Kidney tubule cell (primary cell): ENCODE measurements around the gene PANK4.

Experiments used
- DNase-seq: peaks from one replicate; pipeline ENCODE4 v3.0.0-alpha.2; 2018; ENCODE audit warnings: low spot score

The PANK4 gene

GRCh38 chr1:2497891-2498290 is 28.5 kb downstream of the PANK4 start:
- no peak for DNase-seq

DNA sequence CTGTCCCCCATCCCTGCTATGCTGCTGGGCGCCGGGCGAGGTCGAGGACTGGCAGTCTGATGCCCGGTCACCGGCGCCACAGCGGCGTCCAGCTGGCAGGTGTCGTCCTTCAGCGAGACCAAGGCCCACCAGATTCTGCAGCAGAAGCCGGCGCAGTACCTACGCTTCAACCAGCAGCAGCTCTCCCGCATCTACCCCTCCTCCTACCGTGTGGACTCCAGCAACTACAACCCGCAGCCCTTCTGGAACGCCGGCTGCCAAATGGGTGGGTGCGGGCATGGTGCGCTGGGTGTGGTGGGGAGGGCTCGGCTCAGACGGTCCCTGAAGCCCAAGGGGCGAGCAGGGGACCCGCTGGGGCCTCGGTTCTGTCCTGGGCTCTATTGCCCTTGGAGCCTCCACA is 29.6 kb downstream of the PANK4 start:
- no peak for DNase-seq

DNA sequence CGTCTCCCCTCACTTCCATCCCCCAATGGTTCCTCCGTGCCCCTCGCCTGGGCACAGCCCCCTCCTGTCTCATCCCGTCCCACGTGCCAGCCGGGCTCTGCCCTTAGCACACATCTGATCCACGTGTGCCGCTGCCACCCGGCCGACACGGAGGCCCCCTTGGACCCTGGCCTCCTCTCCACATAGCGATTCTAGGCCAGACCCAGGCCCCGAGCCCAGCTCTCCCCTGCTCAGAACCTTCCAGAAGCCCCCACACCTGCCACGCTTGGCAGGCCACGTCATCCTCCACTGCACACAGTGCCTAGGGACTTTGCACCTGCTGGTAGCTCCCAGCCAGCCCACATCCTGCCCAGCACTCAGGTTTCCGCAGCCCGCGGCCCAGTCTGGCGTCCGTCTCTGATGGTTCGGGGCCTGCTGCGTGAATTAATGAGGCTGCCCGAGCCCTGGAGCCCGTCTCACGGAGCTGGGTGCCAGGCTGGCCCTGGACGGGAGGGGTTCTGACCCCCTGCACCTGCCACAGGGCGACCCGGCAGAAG is 30.2 kb downstream of the PANK4 start:
- DNase-seq = peak; percentile 28

DNA sequence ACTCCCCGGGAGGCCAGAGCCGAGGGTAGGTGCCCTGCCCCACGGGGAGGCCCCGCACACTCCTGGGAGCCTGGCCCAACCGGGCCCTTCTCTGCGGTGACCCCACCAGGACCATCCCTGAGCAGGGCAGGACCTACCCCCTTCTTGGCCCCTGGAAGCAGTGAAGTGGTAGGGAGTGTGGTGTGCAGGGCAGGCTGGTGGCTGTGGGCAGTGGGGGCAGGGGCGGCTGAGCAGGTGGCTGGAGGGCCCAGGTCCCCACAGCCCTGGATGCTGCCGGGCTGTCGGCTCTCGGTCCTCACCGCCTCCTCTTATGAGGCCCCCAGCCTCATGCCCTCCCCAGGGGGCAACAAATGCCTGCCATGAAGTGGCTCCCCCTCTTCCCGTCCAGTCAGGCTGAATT is 30.9 kb downstream of the PANK4 start:
- no peak for DNase-seq

GRCh38 chr1:2495026-2495425 is 31.4 kb downstream of the PANK4 start:
- DNase-seq = no peak

DNA sequence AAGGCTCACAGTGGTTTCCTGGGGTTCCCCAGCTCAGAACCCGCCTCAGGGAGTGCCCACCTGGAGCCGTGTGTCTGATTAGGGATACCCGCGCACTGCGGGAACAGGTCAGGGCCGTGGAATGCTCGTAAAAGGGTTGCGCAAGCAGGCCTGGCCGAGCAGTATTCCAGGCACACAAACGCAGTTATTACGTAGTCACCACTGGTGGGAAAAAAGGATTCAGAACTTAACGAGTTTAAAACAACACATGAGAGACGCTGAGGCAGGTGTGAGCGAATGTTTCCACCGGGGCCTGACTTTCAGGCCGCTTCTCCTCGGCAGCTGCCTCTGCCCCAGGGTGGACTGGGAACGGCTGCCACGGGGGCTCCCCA is 32.1 kb downstream of the PANK4 start:
- DNase-seq = no peak

DNA sequence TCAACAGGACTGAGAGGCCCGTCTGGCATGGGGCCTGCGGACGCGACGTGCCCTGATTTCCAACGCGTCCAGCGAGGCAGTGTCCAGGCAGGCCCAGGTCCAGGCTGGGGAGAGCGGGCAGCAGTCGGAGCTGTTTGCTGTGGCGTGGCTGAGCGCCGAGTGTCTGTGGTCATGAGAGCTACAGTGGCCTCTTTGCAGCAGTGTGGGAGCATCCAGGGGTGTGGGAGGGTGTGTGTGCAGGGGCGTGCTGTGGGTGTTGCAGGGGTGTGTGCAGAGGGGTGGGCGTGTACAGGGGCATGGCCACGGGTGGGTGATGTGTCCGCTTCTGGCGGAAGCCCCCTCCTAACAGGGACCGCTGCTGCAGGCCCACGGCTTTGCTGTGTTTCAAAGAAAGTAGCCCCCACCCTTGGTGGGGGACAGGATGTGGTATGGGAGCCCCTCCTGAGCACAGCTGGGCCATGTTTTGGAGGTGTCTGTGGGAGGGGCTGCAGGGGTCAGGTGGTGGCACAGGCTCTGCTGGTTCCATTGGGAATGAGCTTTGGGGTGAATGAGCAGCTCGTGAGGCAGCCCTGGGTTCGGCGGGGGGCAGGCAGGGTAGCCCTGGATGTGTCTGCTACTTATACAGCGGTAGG is 32.6 kb downstream of the PANK4 start:
- DNase-seq = no peak

- no peak for DNase-seq
These were observed 33.2 kb downstream of the PANK4 start for GRCh38 chr1:2493218-2493617.

- no peak for DNase-seq
These were observed 34.3 kb downstream of the PANK4 start for GRCh38 chr1:2492091-2492490.

GRCh38 chr1:2489615-2490014 is 36.8 kb downstream of the PANK4 start:
- no peak for DNase-seq

DNA sequence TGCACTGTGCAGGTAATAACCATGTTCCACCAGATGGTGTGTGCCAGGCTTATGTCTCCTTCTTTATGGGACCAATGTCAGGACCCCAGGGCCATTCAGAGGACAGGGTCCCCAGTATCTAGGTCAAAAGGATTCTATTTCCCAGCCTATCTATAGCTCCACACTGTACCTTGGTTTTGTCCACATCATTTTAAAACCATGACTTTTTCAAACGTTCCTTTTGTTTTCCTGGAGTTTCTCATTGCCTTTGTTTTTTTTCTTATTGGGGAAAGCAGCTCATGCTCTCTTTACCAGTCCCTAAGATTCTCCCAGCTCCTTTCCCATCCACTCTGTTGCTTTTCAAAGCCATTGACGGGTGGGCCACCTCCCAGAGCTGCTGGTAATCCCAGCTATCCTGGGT is 37.7 kb downstream of the PANK4 start:
- DNase-seq = no peak

- no peak for DNase-seq
These were observed 39.8 kb downstream of the PANK4 start for GRCh38 chr1:2486558-2486957.

GRCh38 chr1:2486041-2486440 is 40.4 kb downstream of the PANK4 start:
- DNase-seq = no peak

- no peak for DNase-seq
These were observed 42.4 kb downstream of the PANK4 start for GRCh38 chr1:2483970-2484369.

DNA sequence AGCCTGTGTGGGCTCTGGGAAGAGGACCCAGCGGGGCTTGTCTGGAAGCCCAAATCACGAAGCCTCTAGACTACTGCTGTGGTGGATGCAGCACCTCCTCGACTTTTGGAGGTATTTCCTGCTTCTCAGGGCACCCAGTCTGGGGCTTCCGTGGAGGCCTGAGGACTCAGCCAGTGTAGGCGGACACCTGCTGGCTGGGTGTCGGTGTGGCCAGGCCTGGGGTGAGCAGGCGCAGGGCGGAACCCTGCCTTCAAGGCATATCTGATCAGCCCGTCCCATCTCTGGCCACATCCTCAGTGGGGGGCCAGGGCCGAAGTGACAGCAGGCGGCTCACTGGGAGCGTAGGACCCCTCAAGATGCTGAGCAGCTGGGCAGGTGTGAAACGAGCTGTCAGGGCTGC is 43.4 kb downstream of the PANK4 start:
- DNase-seq = no peak

DNA sequence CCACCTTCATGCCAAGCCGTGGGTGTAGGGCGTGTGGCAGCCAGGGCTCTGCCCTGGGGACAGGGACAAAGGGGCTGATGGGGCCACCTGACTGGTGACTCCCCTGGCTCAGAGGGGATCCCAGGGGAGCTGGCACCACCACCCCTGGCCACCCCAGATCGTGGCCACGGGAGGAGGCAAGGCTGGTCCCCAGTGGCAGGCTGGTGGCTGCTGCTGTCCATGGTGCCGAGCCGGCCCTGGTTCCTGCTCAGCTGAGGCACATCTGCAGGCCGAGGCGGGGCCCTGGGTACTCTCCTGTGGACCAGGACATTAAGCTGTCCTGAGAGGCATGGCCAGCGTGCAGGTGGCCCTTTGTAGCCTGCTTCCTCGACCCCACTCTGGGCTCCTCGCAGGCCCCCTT is 43.8 kb downstream of the PANK4 start:
- DNase-seq = no peak

- DNase-seq = peak; percentile 46
These were observed 44.5 kb downstream of the PANK4 start for GRCh38 chr1:2481885-2482284.

DNA sequence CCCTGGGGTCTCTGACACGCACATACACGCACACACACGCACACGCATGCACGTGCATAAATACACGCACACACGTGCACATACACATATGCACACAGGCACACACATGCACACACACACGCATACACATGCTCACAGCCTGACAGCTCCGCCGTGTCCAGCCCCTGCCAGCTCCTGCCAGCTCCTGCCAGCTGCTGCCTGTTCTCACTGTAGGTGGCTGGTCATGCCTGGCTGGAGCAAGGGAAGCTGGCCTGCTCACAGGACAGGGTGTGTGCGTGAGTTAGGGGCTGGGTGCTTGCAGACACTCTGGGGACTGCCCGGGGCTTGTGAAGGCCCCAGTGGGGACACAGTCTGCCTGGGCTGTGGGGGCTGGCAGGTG is 45.4 kb downstream of the PANK4 start:
- peak; percentile 71 for DNase-seq

GRCh38 chr1:2480236-2480985 is 46.0 kb downstream of the PANK4 start:
- no peak for DNase-seq

GRCh38 chr1:2479618-2480017 is 46.8 kb downstream of the PANK4 start:
- DNase-seq = no peak

GRCh38 chr1:2479186-2479585 is 47.2 kb downstream of the PANK4 start:
- no peak for DNase-seq

- no peak for DNase-seq
These were observed 48.5 kb downstream of the PANK4 start for GRCh38 chr1:2477791-2478499.

DNA sequence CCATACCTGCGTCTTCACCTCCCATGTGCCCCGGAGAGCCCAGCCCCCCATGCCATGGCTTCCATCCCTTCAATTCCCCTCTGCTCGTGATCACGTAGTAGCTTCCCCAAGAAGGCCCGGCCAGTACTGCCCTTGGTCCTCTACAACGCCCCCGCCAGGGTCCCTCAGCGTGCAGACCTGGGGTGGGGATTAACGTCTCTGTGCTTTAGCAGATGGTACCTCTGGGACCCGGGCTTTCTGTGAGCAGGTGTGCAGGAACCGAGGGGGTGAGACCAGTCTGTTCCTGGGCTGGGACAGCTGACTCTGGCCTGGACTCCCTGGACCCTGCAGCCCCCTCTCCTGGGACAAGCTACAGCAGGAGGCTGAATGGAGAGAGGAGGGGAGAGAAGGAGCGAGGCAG is 49.1 kb downstream of the PANK4 start:
- no peak for DNase-seq
